Gastroesophageal sphincter (tissue), 4 donors: ENCODE data around the gene DDX31. TPM values are rescaled to one million over a fixed set of nuclear protein-coding genes. Genes with fewer than 3 reads are reported as not detected.

ENCODE experiments used
- ATAC-seq: fragments of 150-250 bp; one replicate; pipeline ENCODE4 v1.9.1; 2016; ENCODE audit warnings: mild to moderate bottlenecking, moderate library complexity
- H3K27ac ChIP-seq, 4 donors: fragments of 200-600 bp; sonication (generic) in 3 of 4; 1 replicate in 3 of 4; 2 replicates in 1 of 4; pipeline ENCODE4 v1.5.1; 2016 to 2019
- H3K27me3 ChIP-seq: fragments of 200-600 bp; sonication (generic); one replicate; pipeline ENCODE4 v1.5.1; 2019
- H3K36me3 ChIP-seq, 2 donors: fragments of 200-600 bp; sonication (generic); one replicate each; pipeline ENCODE4 v1.5.1; 2019; ENCODE audit warnings: control low read depth in 1 of 2
- H3K4me1 ChIP-seq, 3 donors: fragments of 200-600 bp; sonication (generic); 1 replicate in 2 of 3; 2 replicates in 1 of 3; pipeline ENCODE4 v1.5.1; 2016 to 2019; ENCODE audit warnings: control low read depth in 2 of 3
- H3K4me3 ChIP-seq, 2 donors: fragments of 200-600 bp; sonication (generic); one replicate each; pipeline ENCODE4 v1.5.1; 2019; ENCODE audit warnings: mild to moderate bottlenecking in 1 of 2, moderate library complexity in 1 of 2
- H3K9me3 ChIP-seq, 3 donors: fragments of 200-600 bp; sonication (generic); one replicate each; pipeline ENCODE4 v1.5.1; 2017 to 2019; ENCODE audit warnings: control low read depth in 2 of 3
- EP300 ChIP-seq: sonication (generic); formaldehyde crosslinking; IDR thresholded peaks from one replicate; pipeline ENCODE4 v1.6.1; 2017; ENCODE audit warnings: antibody characterized with exemption, mild to moderate bottlenecking
- POLR2A ChIP-seq, 2 donors: fragments of 450-650 bp; IDR thresholded peaks; one replicate each; pipeline ENCODE4 v1.6.1; 2017; ENCODE audit warnings: antibody characterized with exemption in 2 of 2, mild to moderate bottlenecking in 2 of 2, moderate library complexity in 1 of 2
- POLR2AphosphoS5 ChIP-seq: sonication (generic); formaldehyde crosslinking; IDR thresholded peaks from one replicate; pipeline ENCODE4 v1.6.1; 2017; ENCODE audit warnings: antibody characterized with exemption
- WGBS, 2 donors: methylation state at CpG; one replicate each; pipeline ENCODE4 v1.1.5; 2018; ENCODE audit warnings: low coverage in 1 of 2; 5-methylcytosine and 5-hydroxymethylcytosine counted together
- total RNA-seq, 4 donors: library from RNA; depleted of rRNA; stranded (reverse); fragments of >200 nt; gene quantifications; one replicate each; pipeline ENCODE4 v1.1.0, GENCODE V29; 2016
- TF ChIP-seq, protein P1 (sequence below), 4 experiments: fragments of 200-600 bp in 2 of 4; fragments of 450-650 bp in 2 of 4; sonication (generic) in 1 of 4; IDR thresholded peaks; one replicate each; pipeline ENCODE4 v1.5.1; 2017 to 2019; ENCODE audit warnings: antibody characterized with exemption in 4 of 4, mild to moderate bottlenecking in 2 of 4, moderate library complexity in 2 of 4

DDX31 gene
- total RNA-seq, 4 donors from 2014 or later: 8.3 to 10.3 (median 9.3) TPM

DNA sequence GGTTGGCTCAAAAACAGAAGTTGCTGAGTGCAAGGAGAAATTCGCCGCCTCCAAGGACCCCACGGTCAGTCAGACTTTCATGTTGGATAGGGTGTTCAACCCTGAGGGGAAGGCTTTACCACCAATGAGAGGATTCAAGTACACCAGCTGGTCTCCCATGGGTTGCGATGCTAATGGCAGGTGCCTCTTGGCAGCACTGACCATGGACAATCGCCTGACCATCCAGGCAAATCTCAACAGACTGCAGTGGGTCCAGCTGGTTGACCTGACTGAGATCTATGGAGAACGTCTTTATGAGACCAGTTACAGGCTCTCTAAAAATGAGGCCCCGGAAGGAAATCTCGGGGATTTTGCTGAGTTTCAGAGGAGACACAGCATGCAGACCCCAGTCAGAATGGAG is 8.2 kb upstream of the DDX31 start:
- Histone ChIP-seq H3K27ac (no peak overlapping the region), H3K36me3 (peaks cover 0 to 39% of the 10 kb centered on the region in 2 donors), H3K4me1 (peaks cover 0 to 31% (median 8%) of the 10 kb centered on the region in 3 donors), H3K4me3 (no peak overlapping the region), H3K9me3 (no peaks in the 10 kb centered on the region), H3K27me3 (no peaks in the 10 kb centered on the region)
- no peak for ATAC-seq
- TF ChIP-seq, protein P1, sequence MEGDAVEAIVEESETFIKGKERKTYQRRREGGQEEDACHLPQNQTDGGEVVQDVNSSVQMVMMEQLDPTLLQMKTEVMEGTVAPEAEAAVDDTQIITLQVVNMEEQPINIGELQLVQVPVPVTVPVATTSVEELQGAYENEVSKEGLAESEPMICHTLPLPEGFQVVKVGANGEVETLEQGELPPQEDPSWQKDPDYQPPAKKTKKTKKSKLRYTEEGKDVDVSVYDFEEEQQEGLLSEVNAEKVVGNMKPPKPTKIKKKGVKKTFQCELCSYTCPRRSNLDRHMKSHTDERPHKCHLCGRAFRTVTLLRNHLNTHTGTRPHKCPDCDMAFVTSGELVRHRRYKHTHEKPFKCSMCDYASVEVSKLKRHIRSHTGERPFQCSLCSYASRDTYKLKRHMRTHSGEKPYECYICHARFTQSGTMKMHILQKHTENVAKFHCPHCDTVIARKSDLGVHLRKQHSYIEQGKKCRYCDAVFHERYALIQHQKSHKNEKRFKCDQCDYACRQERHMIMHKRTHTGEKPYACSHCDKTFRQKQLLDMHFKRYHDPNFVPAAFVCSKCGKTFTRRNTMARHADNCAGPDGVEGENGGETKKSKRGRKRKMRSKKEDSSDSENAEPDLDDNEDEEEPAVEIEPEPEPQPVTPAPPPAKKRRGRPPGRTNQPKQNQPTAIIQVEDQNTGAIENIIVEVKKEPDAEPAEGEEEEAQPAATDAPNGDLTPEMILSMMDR (IDR thresholded peaks at IDR 0.05): no peak
- TF ChIP-seq POLR2A (IDR thresholded peaks at IDR 0.05): no peak
- no peak for TF ChIP-seq POLR2AphosphoS5
- 88 to 89% methylated on average over 4 to 5 of the region's 8 CpGs for WGBS, 2 donors

DNA sequence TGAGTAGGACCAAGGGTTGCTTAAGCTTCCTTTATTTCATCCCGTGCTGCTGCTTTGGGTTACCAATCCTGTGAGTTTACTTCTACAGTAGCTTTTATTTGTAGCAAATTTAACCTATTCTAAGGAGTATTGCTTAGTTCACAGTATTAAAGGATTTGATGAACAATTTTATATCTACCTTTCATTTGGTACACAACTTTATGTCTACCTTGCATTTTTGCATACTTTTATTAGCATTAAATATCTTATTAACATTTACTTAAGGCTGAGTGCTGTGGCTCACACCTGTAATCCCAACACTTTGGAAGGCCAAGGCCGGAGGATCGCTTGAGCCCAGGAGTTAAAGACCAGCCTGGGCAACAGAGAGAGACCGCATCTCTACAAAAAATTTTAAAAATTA is 4.7 kb upstream of the DDX31 start:
- 50 to 91% methylated on average over 1 to 4 of the region's 4 CpGs for WGBS, 2 donors
- no peak for ATAC-seq
- Histone ChIP-seq H3K36me3 (peaks cover 0 to 18% of the 10 kb centered on the region in 2 donors), H3K4me1 (peaks cover 0 to 48% (median 19%) of the 10 kb centered on the region in 3 donors), H3K9me3 (no peaks in the 10 kb centered on the region), H3K4me3 (no peak overlapping the region), H3K27me3 (no peaks in the 10 kb centered on the region), H3K27ac (no peak overlapping the region)
- TF ChIP-seq POLR2AphosphoS5 (no peak), EP300 (no peak), POLR2A (IDR thresholded peaks at IDR 0.05) (no peak)
- TF ChIP-seq, protein P1 (IDR thresholded peaks at IDR 0.05): no peak

- no peak overlapping the region for H3K4me3 ChIP-seq
- TF ChIP-seq, protein P1 (IDR thresholded peaks at IDR 0.05): no peak
- TF ChIP-seq EP300 (no peak), POLR2A (IDR thresholded peaks at IDR 0.05) (no peak), POLR2AphosphoS5 (no peak)
- WGBS, 2 donors: 42 to 43% methylated on average over 6 of the region's 6 CpGs
Measured at GRCh38 chr9:132673355-132673754, 3.6 kb upstream of the DDX31 start.

DNA sequence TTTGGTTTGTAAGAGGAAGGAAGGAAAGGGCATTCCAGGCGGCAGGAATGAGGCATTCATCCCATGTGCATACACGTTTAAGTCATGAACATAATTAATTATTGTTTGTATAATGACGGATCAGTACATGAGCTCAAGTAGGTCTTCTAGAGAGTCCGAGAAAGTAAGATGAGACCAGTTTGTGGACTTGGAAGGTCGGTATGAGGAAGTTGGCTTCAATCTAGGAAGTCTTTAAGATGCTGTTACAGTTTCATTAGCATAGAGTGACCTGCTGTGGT is 2.6 kb upstream of the DDX31 start:
- Histone ChIP-seq H3K27me3 (no peaks in the 10 kb centered on the region), H3K4me1 (peaks cover 0 to 57% (median 24%) of the 10 kb centered on the region in 3 donors), H3K36me3 (no peaks in the 10 kb centered on the region), H3K4me3 (no peak overlapping the region), H3K9me3 (no peaks in the 10 kb centered on the region), H3K27ac (no peak overlapping the region)
- TF ChIP-seq POLR2AphosphoS5 (no peak), POLR2A (IDR thresholded peaks at IDR 0.05) (no peak), EP300 (no peak)
- TF ChIP-seq, protein P1 (IDR thresholded peaks at IDR 0.05): no peak
- ATAC-seq: no peak
- WGBS, 2 donors: 28 to 38% methylated on average over 5 of the region's 5 CpGs

More at GRCh38 chr9:132673355-132673754, 3.6 kb upstream of the DDX31 start:
- no peaks in the 10 kb centered on the region for H3K27me3 ChIP-seq
- H3K9me3 ChIP-seq: no peaks in the 10 kb centered on the region
- H3K4me1 ChIP-seq: peaks cover 0 to 56% (median 24%) of the 10 kb centered on the region in 3 donors
- peaks cover 0 to 6% of the 10 kb centered on the region in 2 donors for H3K36me3 ChIP-seq
- H3K27ac ChIP-seq: no peak overlapping the region
- ATAC-seq: no peak

GRCh38 chr9:132671620-132672412 is 2.0 kb upstream of the DDX31 start:
- no peak for TF ChIP-seq POLR2A (IDR thresholded peaks at IDR 0.05)
- TF ChIP-seq, protein P1 (IDR thresholded peaks at IDR 0.05): no peak
- TF ChIP-seq POLR2AphosphoS5: no peak
- no peak for TF ChIP-seq EP300
- no peaks in the 10 kb centered on the region for H3K9me3 ChIP-seq
- H3K4me3 ChIP-seq: peak overlapping the region in 1 of 2 donors; percentile 97
- peaks cover 0 to 57% (median 24%) of the 10 kb centered on the region in 3 donors for H3K4me1 ChIP-seq
- H3K27me3 ChIP-seq: no peaks in the 10 kb centered on the region
- no peak overlapping the region for H3K27ac ChIP-seq
- no peak for ATAC-seq
- no peaks in the 10 kb centered on the region for H3K36me3 ChIP-seq
- WGBS, 2 donors: 83 to 84% methylated on average over 4 to 6 of the region's 6 CpGs
